NCI-H524 (cell line): ENCODE measurements around the gene KCNQ2.
A peak's percentile ranks its signal among the peaks of the same experiment; 100 is the strongest.

ENCODE experiments used
- DNase-seq, 2 experiments: peaks; one replicate each; lab custom pipeline; 2025; lab: John Stamatoyannopoulos, UW

The KCNQ2 gene

GRCh38 chr20:63403403-63404105, 68.9 kb downstream of the KCNQ2 start:
- no peak for DNase-seq

- peak; percentile 36 to 75 for DNase-seq
These were observed 69.6 kb downstream of the KCNQ2 start for GRCh38 chr20:63402860-63403220.

GRCh38 chr20:63402181-63402859, 70.1 kb downstream of the KCNQ2 start:
- peak; percentile 21 to 69 for DNase-seq

GRCh38 chr20:63401384-63402110, 70.9 kb downstream of the KCNQ2 start:
- no peak for DNase-seq

GRCh38 chr20:63400486-63401210, 71.8 kb downstream of the KCNQ2 start:
- peak in 1 of 2 experiments; percentile 46 for DNase-seq

- DNase-seq: no peak
These were observed 72.7 kb downstream of the KCNQ2 start for GRCh38 chr20:63399596-63400375.

- no peak for DNase-seq
These were observed 73.5 kb downstream of the KCNQ2 start for GRCh38 chr20:63398744-63399514.

- no peak for DNase-seq
These were observed 74.5 kb downstream of the KCNQ2 start for GRCh38 chr20:63397946-63398450.

- DNase-seq: no peak
These were observed 75.2 kb downstream of the KCNQ2 start for GRCh38 chr20:63397155-63397843.

- no peak for DNase-seq
These were observed 76.2 kb downstream of the KCNQ2 start for GRCh38 chr20:63396300-63396699.

- DNase-seq: no peak
These were observed 76.7 kb downstream of the KCNQ2 start for GRCh38 chr20:63395723-63396122.

GRCh38 chr20:63394920-63395455, 77.5 kb downstream of the KCNQ2 start:
- DNase-seq: no peak

GRCh38 chr20:63394069-63394919, 78.2 kb downstream of the KCNQ2 start:
- DNase-seq: no peak

- DNase-seq: no peak
These were observed 78.9 kb downstream of the KCNQ2 start for GRCh38 chr20:63393566-63393965.

GRCh38 chr20:63392465-63393365, 79.7 kb downstream of the KCNQ2 start:
- no peak for DNase-seq

GRCh38 chr20:63387917-63388316, 84.5 kb downstream of the KCNQ2 start:
- no peak for DNase-seq

- no peak for DNase-seq
These were observed 85.1 kb downstream of the KCNQ2 start for GRCh38 chr20:63387393-63387792.

GRCh38 chr20:63386491-63386890, 86.0 kb downstream of the KCNQ2 start:
- DNase-seq: no peak
